ENCODE results near the gene GPANK1.
A peak's percentile ranks its signal among the peaks of the same experiment; 100 is the strongest.
"Not testable (repeated sequence)": the region's sequence is repeated elsewhere in the genome, so short reads cannot be mapped to it uniquely, and the experiment has no call there.

The GPANK1 gene

GRCh38 chr6:31664790-31665500 lies at the start of gene GPANK1:
Gene GPANK1 (minus strand): TSS chr6:31664997. CDS start chr6:31664478, 519 bp downstream.
- DNase-seq = peak; percentile 89

GRCh38 chr6:31713991-31714684 lies 49.3 kb upstream of the GPANK1 start:
- DNase-seq = no peak

- no peak for DNase-seq
These were observed 48.7 kb upstream of the GPANK1 start for GRCh38 chr6:31713465-31713864.

GRCh38 chr6:31712296-31712695 lies 47.5 kb upstream of the GPANK1 start:
- no peak for DNase-seq

GRCh38 chr6:31711233-31711632 lies 46.4 kb upstream of the GPANK1 start:
- DNase-seq = no peak

- DNase-seq = no peak
These were observed 45.9 kb upstream of the GPANK1 start for GRCh38 chr6:31710523-31711219.

GRCh38 chr6:31709157-31709556 lies 44.4 kb upstream of the GPANK1 start:
- not testable (repeated sequence) for DNase-seq

- DNase-seq = no peak
These were observed 43.4 kb upstream of the GPANK1 start for GRCh38 chr6:31708224-31708623.

GRCh38 chr6:31707701-31708100 lies 42.9 kb upstream of the GPANK1 start:
- DNase-seq = no peak

GRCh38 chr6:31706599-31706998 lies 41.8 kb upstream of the GPANK1 start, which contains the start of gene LY6G6F:
Gene LY6G6F (plus strand): TSS chr6:31706866. CDS start chr6:31706907, 41 bp downstream.
- DNase-seq = no peak

- DNase-seq = no peak
These were observed 41.1 kb upstream of the GPANK1 start for GRCh38 chr6:31705931-31706330.

- DNase-seq = peak; percentile 99
These were observed 38.3 kb upstream of the GPANK1 start, which contains the start of gene ABHD16A for GRCh38 chr6:31702819-31703716. Gene ABHD16A (minus strand): TSS chr6:31703324. CDS start chr6:31703281, 43 bp downstream.

GRCh38 chr6:31702405-31702818 lies 37.6 kb upstream of the GPANK1 start:
- no peak for DNase-seq

- no peak for DNase-seq
These were observed 37.0 kb upstream of the GPANK1 start for GRCh38 chr6:31701666-31702404.

- DNase-seq = no peak
These were observed 36.1 kb upstream of the GPANK1 start for GRCh38 chr6:31700740-31701401.

- DNase-seq = no peak
These were observed 32.8 kb upstream of the GPANK1 start for GRCh38 chr6:31697555-31697954.

- DNase-seq = no peak
These were observed 28.7 kb upstream of the GPANK1 start for GRCh38 chr6:31693535-31693934.

- no peak for DNase-seq
These were observed 28.1 kb upstream of the GPANK1 start for GRCh38 chr6:31692886-31693285.

- no peak for DNase-seq
These were observed 27.6 kb upstream of the GPANK1 start for GRCh38 chr6:31692353-31692752.

- DNase-seq = no peak
These were observed 26.8 kb upstream of the GPANK1 start for GRCh38 chr6:31691564-31692108.

GRCh38 chr6:31691078-31691463 lies 26.3 kb upstream of the GPANK1 start:
- DNase-seq = no peak

Data from right forelimb (tissue), 1 donor.